Transverse colon (tissue), 4 donors: ENCODE data around the gene ABAT. TPM values are rescaled to one million over a fixed set of nuclear protein-coding genes. Genes with fewer than 3 reads are reported as not detected.

Experiments used
- DNase-seq: peaks from one replicate; pipeline ENCODE4 v3.0.0-alpha.2; 2019
- H3K27ac ChIP-seq, 4 donors: fragments of 200-600 bp; sonication (generic); 2 replicates each; pipeline ENCODE4 v1.5.1; 2016 to 2018; ENCODE audit warnings: inconsistent platforms in 4 of 4
- H3K27me3 ChIP-seq: fragments of 200-600 bp; sonication (generic); 2 replicates; pipeline ENCODE4 v1.5.1; 2017; ENCODE audit warnings: inconsistent platforms
- H3K36me3 ChIP-seq, 4 donors: fragments of 200-600 bp; sonication (generic); 2 replicates each; pipeline ENCODE4 v1.5.1; 2017 to 2019; ENCODE audit warnings: inconsistent platforms in 4 of 4
- H3K4me1 ChIP-seq, 4 donors: fragments of 200-600 bp; sonication (generic); 2 replicates each; pipeline ENCODE4 v1.5.1; 2017 to 2020; ENCODE audit warnings: inconsistent platforms in 4 of 4
- H3K4me3 ChIP-seq, 4 donors: fragments of 200-600 bp; sonication (generic); 1 replicate in 1 of 4; 2 replicates in 3 of 4; pipeline versions ENCODE4 v1.5.1 to v1.6.1; 2017 to 2019; ENCODE audit warnings: inconsistent platforms in 4 of 4
- H3K9me3 ChIP-seq, 2 donors: fragments of 200-600 bp; sonication (generic); 2 replicates each; pipeline ENCODE4 v1.5.1; 2017 to 2019; ENCODE audit warnings: inconsistent platforms in 2 of 2
- CTCF ChIP-seq, 5 experiments: fragments of 200-600 bp in 3 of 5; fragments of 450-650 bp in 2 of 5; sonication (generic) in 3 of 5; IDR thresholded peaks; 1 replicate in 2 of 5; 2 replicates in 3 of 5; pipeline ENCODE4 v1.5.1; 2016 to 2017; ENCODE audit warnings: antibody characterized with exemption in 5 of 5, inconsistent platforms in 3 of 5, mild to moderate bottlenecking in 2 of 5, moderate library complexity in 1 of 5
- EP300 ChIP-seq: sonication (generic); formaldehyde crosslinking; IDR thresholded peaks from one replicate; pipeline ENCODE4 v1.6.1; 2017; ENCODE audit warnings: antibody characterized with exemption, low read depth
- POLR2A ChIP-seq: fragments of 450-650 bp; IDR thresholded peaks from one replicate; pipeline ENCODE4 v1.6.1; 2016; ENCODE audit warnings: antibody characterized with exemption, mild to moderate bottlenecking, moderate library complexity
- POLR2AphosphoS5 ChIP-seq, 3 donors: sonication (generic); formaldehyde crosslinking; IDR thresholded peaks; one replicate each; pipeline ENCODE4 v1.6.1; 2016; ENCODE audit warnings: antibody characterized with exemption in 3 of 3
- WGBS, 2 donors: methylation state at CpG; one replicate each; pipeline ENCODE4 v1.1.5; 2018; ENCODE audit warnings: low coverage in 1 of 2; 5-methylcytosine and 5-hydroxymethylcytosine counted together
- in situ Hi-C, 4 donors: fragments of 200-750 bp; cut with MboI; loops; one replicate each; pipeline versions ENCODE4 v1.15.0 to v1.15.1; 2017; ENCODE audit warnings: low sequenced_read_pairs in 3 of 4, low pct_ligation_motif_present in 1 of 4, low pct_unique_long_range_greater_than_20kb in 1 of 4
- intact Hi-C: fragments of 100-400 bp; cut with DNase I; formaldehyde crosslinking; loops from one replicate; pipeline ENCODE4 v1.15.1; 2023; ENCODE audit warnings: low total_unique reads
- total RNA-seq, 4 donors: library from RNA; depleted of rRNA; stranded (reverse); fragments of >200 nt; gene quantifications; one replicate each; pipeline ENCODE4 v1.1.0, GENCODE V29; 2016

The ABAT gene
- total RNA-seq, 4 donors from 2014 or later, result 15.7 to 35.2 (median 21.7) TPM

- WGBS, 2 donors, result 70 to 81% methylated on average over 13 of the region's 13 CpGs
- intact Hi-C loops (no loop called here), in situ Hi-C loops (no loop called here)
- Histone ChIP-seq H3K4me3 (no peak overlapping the region), H3K36me3 (no peaks in the 10 kb centered on the region), H3K4me1 (no peaks in the 10 kb centered on the region), H3K27ac (no peak overlapping the region), H3K9me3 (no peaks in the 10 kb centered on the region), H3K27me3 (no peaks in the 10 kb centered on the region)
- no peak for DNase-seq
- TF ChIP-seq POLR2A (no peak), EP300 (no peak), CTCF (IDR thresholded peaks at IDR 0.05) (no peak), POLR2AphosphoS5 (IDR thresholded peaks at IDR 0.05) (no peak)
These were observed 53.6 kb downstream of the ABAT start for GRCh38 chr16:8727857-8728618.

GRCh38 chr16:8729779-8730334, 55.4 kb downstream of the ABAT start:
- in situ Hi-C loops, result no loop called here
- no peak for TF ChIP-seq EP300
- no peak for TF ChIP-seq POLR2AphosphoS5 (IDR thresholded peaks at IDR 0.05)
- TF ChIP-seq POLR2A, result no peak
- TF ChIP-seq CTCF (IDR thresholded peaks at IDR 0.05), result no peak
- no peaks in the 10 kb centered on the region for H3K36me3 ChIP-seq
- DNase-seq, result no peak
- no peaks in the 10 kb centered on the region for H3K9me3 ChIP-seq
- intact Hi-C loops, result no loop called here
- H3K27me3 ChIP-seq, result no peaks in the 10 kb centered on the region
- H3K4me3 ChIP-seq, result no peak overlapping the region
- no peaks in the 10 kb centered on the region for H3K4me1 ChIP-seq
- WGBS, 2 donors, result 70 to 85% methylated on average over 3 to 8 of the region's 8 CpGs
- no peak overlapping the region for H3K27ac ChIP-seq

GRCh38 chr16:8730335-8730915, 56.0 kb downstream of the ABAT start:
- in situ Hi-C loops, result no loop called here
- H3K27me3 ChIP-seq, result no peaks in the 10 kb centered on the region
- H3K4me1 ChIP-seq, result no peaks in the 10 kb centered on the region
- intact Hi-C loops, result no loop called here
- DNase-seq, result no peak
- 89 to 100% methylated on average over 1 to 8 of the region's 8 CpGs for WGBS, 2 donors
- no peak overlapping the region for H3K4me3 ChIP-seq
- no peaks in the 10 kb centered on the region for H3K9me3 ChIP-seq
- TF ChIP-seq POLR2A, result no peak
- TF ChIP-seq EP300, result no peak
- no peak for TF ChIP-seq CTCF (IDR thresholded peaks at IDR 0.05)
- H3K36me3 ChIP-seq, result no peaks in the 10 kb centered on the region
- H3K27ac ChIP-seq, result no peak overlapping the region

GRCh38 chr16:8733849-8734540, 59.6 kb downstream of the ABAT start:
- in situ Hi-C loops, result no loop called here
- Histone ChIP-seq H3K9me3 (no peaks in the 10 kb centered on the region), H3K36me3 (no peaks in the 10 kb centered on the region), H3K4me3 (no peak overlapping the region), H3K27me3 (no peaks in the 10 kb centered on the region), H3K4me1 (no peaks in the 10 kb centered on the region), H3K27ac (no peak overlapping the region)
- DNase-seq, result no peak
- no peak for TF ChIP-seq CTCF (IDR thresholded peaks at IDR 0.05)
- no peak for TF ChIP-seq POLR2A
- no peak for TF ChIP-seq POLR2AphosphoS5 (IDR thresholded peaks at IDR 0.05)
- no peak for TF ChIP-seq EP300
- intact Hi-C loops, result no loop called here
- WGBS, 2 donors, result 85% methylated on average over 5 of the region's 5 CpGs
